Measurements from ENCODE around the gene LAMA5. TPM values are rescaled to one million over a fixed set of nuclear protein-coding genes. Genes with fewer than 3 reads are reported as not detected.

LAMA5 gene
- total and polyA plus RNA-seq, 2 experiments from 2014 or later: 162 to 168 TPM

DNA sequence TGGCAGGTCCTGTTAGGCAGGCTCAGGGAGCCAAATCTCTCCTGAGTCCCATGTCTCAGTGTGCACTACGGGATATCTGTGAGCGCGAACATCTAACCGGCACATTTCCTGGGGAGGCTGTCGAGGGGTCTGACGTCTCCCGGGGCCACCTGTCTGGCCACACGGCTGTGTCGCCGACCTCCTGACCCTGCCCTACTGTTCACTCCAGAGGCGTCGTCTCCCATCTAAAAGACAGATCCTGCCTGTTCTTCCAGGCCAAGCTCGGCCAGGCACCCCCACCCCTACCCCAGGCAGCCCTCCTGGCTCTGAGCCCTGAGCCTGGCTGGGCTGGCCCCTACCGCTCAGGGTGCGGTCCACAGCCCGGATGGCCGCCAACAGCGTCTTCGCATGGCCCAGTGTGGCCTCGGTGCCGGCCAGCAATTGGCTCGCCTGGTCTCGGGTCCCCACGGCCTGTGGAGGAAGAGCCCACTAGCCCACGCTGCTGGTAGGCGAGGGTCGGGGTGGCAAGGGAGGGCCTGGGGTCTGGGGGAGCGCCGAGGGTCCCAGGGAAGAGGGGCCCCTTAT, 47.7 kb downstream of the LAMA5 start:
- no peaks in the 10 kb centered on the region for H3K27me3 ChIP-seq
- H3K4me3 ChIP-seq: no peak overlapping the region
- no peaks in the 10 kb centered on the region for H3K9me3 ChIP-seq (ENCODE audit: low read depth)
- H3K27ac ChIP-seq: no peak overlapping the region
- H3K4me1 ChIP-seq (ENCODE audit: low read depth): no peaks in the 10 kb centered on the region
- TF ChIP-seq, protein P1, sequence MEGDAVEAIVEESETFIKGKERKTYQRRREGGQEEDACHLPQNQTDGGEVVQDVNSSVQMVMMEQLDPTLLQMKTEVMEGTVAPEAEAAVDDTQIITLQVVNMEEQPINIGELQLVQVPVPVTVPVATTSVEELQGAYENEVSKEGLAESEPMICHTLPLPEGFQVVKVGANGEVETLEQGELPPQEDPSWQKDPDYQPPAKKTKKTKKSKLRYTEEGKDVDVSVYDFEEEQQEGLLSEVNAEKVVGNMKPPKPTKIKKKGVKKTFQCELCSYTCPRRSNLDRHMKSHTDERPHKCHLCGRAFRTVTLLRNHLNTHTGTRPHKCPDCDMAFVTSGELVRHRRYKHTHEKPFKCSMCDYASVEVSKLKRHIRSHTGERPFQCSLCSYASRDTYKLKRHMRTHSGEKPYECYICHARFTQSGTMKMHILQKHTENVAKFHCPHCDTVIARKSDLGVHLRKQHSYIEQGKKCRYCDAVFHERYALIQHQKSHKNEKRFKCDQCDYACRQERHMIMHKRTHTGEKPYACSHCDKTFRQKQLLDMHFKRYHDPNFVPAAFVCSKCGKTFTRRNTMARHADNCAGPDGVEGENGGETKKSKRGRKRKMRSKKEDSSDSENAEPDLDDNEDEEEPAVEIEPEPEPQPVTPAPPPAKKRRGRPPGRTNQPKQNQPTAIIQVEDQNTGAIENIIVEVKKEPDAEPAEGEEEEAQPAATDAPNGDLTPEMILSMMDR (IDR thresholded peaks at IDR 0.05; ENCODE audit: low read depth, low read length): no peak
- DNase-seq (ENCODE audit: low read depth in 1 of 2, low spot score in 1 of 2): no peak
- peaks cover 35% of the 10 kb centered on the region for H3K36me3 ChIP-seq

DNA sequence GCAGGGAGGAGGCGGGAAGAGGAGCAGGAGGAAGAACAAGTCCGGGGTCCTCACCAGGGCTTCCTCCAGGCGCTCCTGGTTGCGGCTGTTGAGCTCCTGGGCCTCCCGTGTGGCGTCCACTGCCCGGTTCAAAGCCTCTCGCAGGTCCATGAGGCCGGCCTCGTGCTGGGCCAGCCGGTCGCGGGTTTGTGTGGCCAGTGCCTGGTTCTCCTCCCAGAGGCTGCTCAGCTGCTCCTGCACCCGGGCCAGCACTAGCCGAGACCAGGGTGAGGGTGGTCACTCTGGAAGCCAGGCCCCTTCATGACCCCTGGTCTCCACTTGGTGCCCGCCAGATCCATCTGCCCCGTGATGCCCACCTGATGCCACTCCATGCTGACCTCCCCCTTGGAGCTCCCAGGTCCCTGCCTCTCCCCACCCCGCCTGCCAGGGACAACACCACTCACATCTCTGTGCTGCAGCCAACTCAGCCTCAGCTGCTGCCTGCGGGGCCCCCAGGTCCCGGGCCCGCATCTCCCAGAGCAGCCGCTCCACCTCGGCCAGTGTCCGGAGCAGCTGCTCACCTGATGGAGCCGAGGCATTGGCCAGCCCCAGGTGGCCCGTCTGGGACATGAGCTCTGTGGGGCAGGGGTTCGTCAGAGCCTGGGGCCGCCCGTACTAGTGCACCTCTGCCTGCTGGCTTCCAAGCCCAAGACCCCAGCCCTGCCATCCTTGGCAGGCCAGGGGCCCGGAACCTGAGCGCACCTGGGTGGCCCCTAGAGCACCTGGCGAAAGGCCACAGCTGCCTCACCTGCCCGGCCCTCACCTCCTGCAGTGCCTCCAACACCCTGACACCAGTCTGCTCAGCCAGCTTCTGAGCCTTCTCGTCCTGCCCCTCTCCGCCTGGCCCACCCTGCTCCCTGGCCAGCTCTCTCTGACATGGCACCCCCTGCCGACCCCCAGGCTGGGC, 48.4 kb downstream of the LAMA5 start:
- Histone ChIP-seq H3K4me1 (ENCODE audit: low read depth) (no peaks in the 10 kb centered on the region), H3K27me3 (no peaks in the 10 kb centered on the region), H3K4me3 (no peak overlapping the region), H3K9me3 (ENCODE audit: low read depth) (no peaks in the 10 kb centered on the region), H3K36me3 (peaks cover 37% of the 10 kb centered on the region), H3K27ac (no peak overlapping the region)
- TF ChIP-seq, protein P1 (IDR thresholded peaks at IDR 0.05; ENCODE audit: low read depth, low read length): no peak
- DNase-seq (ENCODE audit: low read depth in 1 of 2, low spot score in 1 of 2): peak in 1 of 2 donors; percentile 17

DNA sequence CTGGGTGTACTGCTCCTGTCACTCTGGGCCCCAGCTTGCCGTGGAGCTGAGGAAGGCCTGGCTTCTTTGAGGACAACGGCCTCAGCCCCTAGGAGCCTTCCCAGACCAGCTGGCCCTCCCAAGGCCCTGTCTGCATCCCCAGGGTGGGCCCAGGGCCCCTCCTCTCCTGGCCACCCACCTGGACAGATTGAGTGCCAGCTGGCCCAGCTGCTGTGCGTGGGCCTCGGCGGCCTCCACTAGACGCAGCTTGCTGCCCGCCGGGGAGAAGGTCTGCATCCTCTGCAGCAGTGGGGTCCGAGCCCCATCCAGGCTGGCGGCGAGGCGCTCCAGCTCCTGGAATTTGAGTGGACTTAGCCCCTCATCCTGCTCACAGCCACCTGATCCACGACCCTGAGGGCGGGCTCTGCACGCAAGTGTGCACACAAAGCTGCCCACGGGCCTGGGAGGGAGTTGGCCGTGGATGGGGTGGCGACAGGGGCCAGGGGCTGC, 49.9 kb downstream of the LAMA5 start:
- H3K4me1 ChIP-seq (ENCODE audit: low read depth): no peaks in the 10 kb centered on the region
- no peaks in the 10 kb centered on the region for H3K27me3 ChIP-seq
- no peaks in the 10 kb centered on the region for H3K9me3 ChIP-seq (ENCODE audit: low read depth)
- H3K4me3 ChIP-seq: no peak overlapping the region
- no peak overlapping the region for H3K27ac ChIP-seq
- no peak for DNase-seq (ENCODE audit: low read depth in 1 of 2, low spot score in 1 of 2)
- TF ChIP-seq, protein P1 (IDR thresholded peaks at IDR 0.05; ENCODE audit: low read depth, low read length): no peak
- peaks cover 46% of the 10 kb centered on the region for H3K36me3 ChIP-seq

DNA sequence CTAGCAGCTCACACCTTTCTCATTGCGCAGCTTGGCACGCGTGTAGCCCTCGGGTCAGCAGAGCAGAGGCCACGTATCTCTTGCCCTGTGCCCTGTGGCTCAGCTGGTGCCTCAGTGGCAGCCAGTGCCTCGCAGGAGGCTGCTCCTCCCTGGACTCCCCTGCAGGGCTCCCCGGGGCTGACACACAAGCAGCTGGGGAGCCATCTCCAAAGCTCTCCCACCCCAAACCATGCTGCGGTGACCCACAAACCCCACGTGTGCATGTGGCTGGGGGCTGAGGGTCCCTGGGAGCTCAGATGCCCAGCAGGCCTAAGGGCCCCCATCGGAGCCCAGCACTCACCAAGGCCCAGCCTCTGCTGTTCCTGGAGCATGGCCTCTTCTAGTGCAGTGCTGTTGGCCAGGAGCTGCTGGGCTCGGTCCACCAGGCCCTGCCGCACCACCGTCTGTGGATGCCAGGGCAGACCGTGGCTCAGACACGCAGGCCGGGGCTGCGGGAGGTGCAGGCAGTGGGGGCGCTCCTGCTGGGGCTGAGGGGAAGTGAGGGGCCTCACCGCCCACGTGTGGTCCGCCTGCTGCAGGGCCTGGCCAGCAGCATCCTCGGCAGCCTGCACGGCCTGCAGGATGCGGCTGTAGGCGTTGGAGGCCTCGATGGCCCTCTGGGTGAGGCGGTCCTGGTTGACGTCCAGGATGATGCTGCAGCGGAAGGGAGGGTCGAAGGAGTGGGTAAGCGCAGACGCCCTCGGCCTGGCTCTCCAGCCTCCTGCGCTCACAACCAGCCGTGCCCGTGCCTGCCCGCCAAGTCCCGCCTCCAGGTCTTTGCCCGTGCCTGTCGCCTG, 50.6 kb downstream of the LAMA5 start:
- peaks cover 51% of the 10 kb centered on the region for H3K36me3 ChIP-seq
- H3K4me1 ChIP-seq (ENCODE audit: low read depth): no peaks in the 10 kb centered on the region
- no peak overlapping the region for H3K4me3 ChIP-seq
- TF ChIP-seq, protein P1 (IDR thresholded peaks at IDR 0.05; ENCODE audit: low read depth, low read length): no peak
- no peak for DNase-seq (ENCODE audit: low read depth in 1 of 2, low spot score in 1 of 2)
- no peaks in the 10 kb centered on the region for H3K9me3 ChIP-seq (ENCODE audit: low read depth)
- no peaks in the 10 kb centered on the region for H3K27me3 ChIP-seq
- no peak overlapping the region for H3K27ac ChIP-seq

DNA sequence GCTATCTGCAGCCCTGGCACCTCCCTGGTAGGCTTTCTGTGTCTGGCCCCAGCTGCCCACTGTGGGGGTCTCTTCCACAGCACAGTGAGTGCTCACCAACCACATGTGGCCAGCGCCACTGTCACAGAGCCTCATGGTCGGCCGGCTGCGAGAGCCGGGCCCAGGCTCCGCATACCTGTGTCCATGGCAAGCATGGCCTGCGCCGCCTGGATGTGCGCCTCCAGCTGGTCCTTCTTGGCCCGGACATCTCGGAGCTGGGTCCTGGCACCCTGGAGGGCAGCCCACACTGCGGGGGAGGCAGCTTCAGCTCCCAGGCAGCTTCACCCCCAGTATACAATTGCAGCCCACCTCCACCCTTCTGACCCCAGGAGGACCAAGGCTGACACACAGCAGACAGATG, 51.3 kb downstream of the LAMA5 start:
- no peak overlapping the region for H3K4me3 ChIP-seq
- TF ChIP-seq, protein P1 (IDR thresholded peaks at IDR 0.05; ENCODE audit: low read depth, low read length): no peak
- H3K27me3 ChIP-seq: no peaks in the 10 kb centered on the region
- H3K27ac ChIP-seq: no peak overlapping the region
- DNase-seq (ENCODE audit: low read depth in 1 of 2, low spot score in 1 of 2): no peak
- no peaks in the 10 kb centered on the region for H3K4me1 ChIP-seq (ENCODE audit: low read depth)
- H3K9me3 ChIP-seq (ENCODE audit: low read depth): no peaks in the 10 kb centered on the region
- peaks cover 59% of the 10 kb centered on the region for H3K36me3 ChIP-seq
